ENCODE data around the gene NANOS2. TPM values are rescaled to one million over a fixed set of nuclear protein-coding genes. Genes with fewer than 3 reads are reported as not detected.

The NANOS2 gene
- total RNA-seq, 1 experiment from 2014 or later, result not detected

DNA sequence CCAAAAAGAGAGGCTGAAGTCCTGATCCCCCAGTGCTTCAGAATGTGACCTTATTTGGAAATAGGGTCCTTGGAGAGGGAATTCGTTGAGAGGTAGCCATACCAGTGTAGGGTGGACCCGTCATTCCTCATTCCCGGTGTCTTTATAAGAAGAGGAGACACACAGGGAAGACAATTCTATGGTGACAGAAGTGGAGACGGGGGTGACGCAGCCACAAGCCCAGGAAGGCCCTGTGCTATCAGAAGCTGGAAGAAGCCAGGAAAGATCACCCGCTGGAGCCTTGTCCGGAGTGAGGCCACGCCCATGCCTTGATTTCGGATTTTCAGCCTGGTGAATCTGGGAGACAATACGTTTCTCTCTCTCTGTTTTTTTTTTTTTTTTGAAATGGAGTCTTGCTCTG, 9.6 kb downstream of the NANOS2 start:
- Histone ChIP-seq H4K20me1 (ENCODE audit: insufficient read depth) (no peaks in the 10 kb centered on the region), H3K27ac (no peak overlapping the region), H3K4me1 (replicated peaks; ENCODE audit: insufficient read depth) (peaks cover 32% of the 10 kb centered on the region), H3K36me3 (ENCODE audit: low read depth) (peaks cover 7% of the 10 kb centered on the region; the same call in 1 of the 2 replicates), H3K4me3 (no peak overlapping the region), H2AFZ (no peak overlapping the region), H3K9me2 (ENCODE audit: insufficient read depth) (no peaks in the 10 kb centered on the region), H3K4me2 (no peak overlapping the region), H3K79me2 (ENCODE audit: low read depth) (peaks cover 15% of the 10 kb centered on the region), H3K9me3 (ENCODE audit: insufficient read depth, low read depth) (no peaks in the 10 kb centered on the region), H3F3A (ENCODE audit: insufficient read depth, low read depth) (peaks cover 35% of the 10 kb centered on the region), H3K27me3 (ENCODE audit: insufficient read depth, low read depth) (no peaks in the 10 kb centered on the region)
- ChIA-PET POLR2A (ENCODE audit: unreplicated experiment) (no interaction called here), CTCF (no interaction called here)
- no TSS peak for BruUV-seq (replicated peaks)
- TF ChIP-seq EZH2 (IDR thresholded peaks at IDR 0.05; ENCODE audit: low read depth), result no peak
- TF ChIP-seq, protein P1, sequence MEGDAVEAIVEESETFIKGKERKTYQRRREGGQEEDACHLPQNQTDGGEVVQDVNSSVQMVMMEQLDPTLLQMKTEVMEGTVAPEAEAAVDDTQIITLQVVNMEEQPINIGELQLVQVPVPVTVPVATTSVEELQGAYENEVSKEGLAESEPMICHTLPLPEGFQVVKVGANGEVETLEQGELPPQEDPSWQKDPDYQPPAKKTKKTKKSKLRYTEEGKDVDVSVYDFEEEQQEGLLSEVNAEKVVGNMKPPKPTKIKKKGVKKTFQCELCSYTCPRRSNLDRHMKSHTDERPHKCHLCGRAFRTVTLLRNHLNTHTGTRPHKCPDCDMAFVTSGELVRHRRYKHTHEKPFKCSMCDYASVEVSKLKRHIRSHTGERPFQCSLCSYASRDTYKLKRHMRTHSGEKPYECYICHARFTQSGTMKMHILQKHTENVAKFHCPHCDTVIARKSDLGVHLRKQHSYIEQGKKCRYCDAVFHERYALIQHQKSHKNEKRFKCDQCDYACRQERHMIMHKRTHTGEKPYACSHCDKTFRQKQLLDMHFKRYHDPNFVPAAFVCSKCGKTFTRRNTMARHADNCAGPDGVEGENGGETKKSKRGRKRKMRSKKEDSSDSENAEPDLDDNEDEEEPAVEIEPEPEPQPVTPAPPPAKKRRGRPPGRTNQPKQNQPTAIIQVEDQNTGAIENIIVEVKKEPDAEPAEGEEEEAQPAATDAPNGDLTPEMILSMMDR (conservative IDR thresholded peaks at IDR 0.05), result no peak
- no peak for DNase-seq
- intact Hi-C loops (cut with micrococcal nuclease; ENCODE audit: unreplicated experiment), result no loop called here

DNA sequence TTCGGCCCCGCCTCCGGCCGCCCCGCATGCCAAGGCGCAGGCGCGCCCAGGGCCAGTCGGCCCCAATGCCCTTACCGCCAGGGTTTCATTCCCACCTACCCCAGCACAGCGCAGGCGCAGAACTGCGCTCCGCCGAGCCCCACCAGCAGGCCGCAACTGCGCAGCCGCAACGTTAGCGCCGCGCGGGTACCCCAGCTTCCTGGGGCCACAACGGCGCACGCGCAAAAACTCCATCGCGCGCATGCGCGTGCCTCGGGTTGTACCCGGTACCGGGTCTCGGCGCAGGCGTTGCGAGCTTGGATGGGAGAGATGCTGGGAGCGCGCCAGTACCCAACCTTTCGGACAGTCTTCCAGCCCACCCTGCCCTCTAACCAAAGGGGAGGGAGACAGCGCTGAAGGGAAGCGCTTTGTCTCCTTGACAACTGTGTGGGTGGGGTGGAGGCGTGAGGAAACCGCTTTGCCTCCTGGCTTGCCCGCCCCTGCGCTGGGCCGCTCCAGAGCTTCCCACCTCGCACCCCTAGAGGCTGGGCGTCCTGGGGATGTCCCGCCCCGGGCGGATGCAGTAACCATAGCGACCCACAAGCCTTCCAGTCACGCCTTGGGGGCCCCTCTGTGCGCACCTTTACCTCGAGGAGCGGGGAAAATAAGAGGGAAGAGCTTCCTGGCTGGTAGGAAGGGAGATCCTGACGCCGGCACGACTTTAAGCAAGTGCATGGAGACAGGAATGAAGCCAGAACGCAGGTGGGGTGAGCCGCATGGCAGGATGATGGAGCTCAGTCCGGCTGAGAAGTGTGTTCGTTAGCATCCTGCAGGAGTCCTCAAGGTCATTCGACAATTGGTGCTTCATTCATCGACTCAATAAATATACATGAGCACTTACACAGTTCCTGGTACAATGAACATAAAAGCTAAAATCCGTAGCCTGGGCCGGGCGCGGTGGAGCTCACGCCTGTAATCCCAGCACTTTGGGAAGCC, 11.6 kb downstream of the NANOS2 start:
- Histone ChIP-seq H3K27ac (peak overlapping the region; percentile 7), H3K9me2 (ENCODE audit: insufficient read depth) (no peaks in the 10 kb centered on the region), H3K79me2 (ENCODE audit: low read depth) (peaks cover 17% of the 10 kb centered on the region), H2AFZ (peak overlapping the region; percentile 86), H3K4me2 (peak overlapping the region; percentile 99), H3K4me3 (peak overlapping the region; percentile 95), H3K27me3 (ENCODE audit: insufficient read depth, low read depth) (no peaks in the 10 kb centered on the region), H3K36me3 (ENCODE audit: low read depth) (peaks cover 16% of the 10 kb centered on the region; the same call in 1 of the 2 replicates), H4K20me1 (ENCODE audit: insufficient read depth) (no peaks in the 10 kb centered on the region), H3K4me1 (replicated peaks; ENCODE audit: insufficient read depth) (peaks cover 32% of the 10 kb centered on the region), H3K9me3 (ENCODE audit: insufficient read depth, low read depth) (no peaks in the 10 kb centered on the region), H3F3A (ENCODE audit: insufficient read depth, low read depth) (peaks cover 41% of the 10 kb centered on the region)
- ChIA-PET CTCF (interaction anchor here (0.5 to 1.3 kb wide), 6 partner anchors 31 to 225 kb away, joined by 3 to 7 read pairs (median 4); partner anchors contain the start of gene DMPK), POLR2A (ENCODE audit: unreplicated experiment) (interaction anchor here (0.5 to 1.1 kb wide), 10 partner anchors 15 to 549 kb away, joined by 3 to 15 read pairs (median 6); partner anchors contain the start of genes CCDC61 and RTN2)
- intact Hi-C loops (cut with micrococcal nuclease; ENCODE audit: unreplicated experiment), result no loop called here
- TF ChIP-seq, protein P1 (conservative IDR thresholded peaks at IDR 0.05), result no peak
- no peak for TF ChIP-seq EZH2 (IDR thresholded peaks at IDR 0.05; ENCODE audit: low read depth)
- BruUV-seq (replicated peaks), result TSS peak; percentile 99
- DNase-seq, result peak; percentile 94 to 99

DNA sequence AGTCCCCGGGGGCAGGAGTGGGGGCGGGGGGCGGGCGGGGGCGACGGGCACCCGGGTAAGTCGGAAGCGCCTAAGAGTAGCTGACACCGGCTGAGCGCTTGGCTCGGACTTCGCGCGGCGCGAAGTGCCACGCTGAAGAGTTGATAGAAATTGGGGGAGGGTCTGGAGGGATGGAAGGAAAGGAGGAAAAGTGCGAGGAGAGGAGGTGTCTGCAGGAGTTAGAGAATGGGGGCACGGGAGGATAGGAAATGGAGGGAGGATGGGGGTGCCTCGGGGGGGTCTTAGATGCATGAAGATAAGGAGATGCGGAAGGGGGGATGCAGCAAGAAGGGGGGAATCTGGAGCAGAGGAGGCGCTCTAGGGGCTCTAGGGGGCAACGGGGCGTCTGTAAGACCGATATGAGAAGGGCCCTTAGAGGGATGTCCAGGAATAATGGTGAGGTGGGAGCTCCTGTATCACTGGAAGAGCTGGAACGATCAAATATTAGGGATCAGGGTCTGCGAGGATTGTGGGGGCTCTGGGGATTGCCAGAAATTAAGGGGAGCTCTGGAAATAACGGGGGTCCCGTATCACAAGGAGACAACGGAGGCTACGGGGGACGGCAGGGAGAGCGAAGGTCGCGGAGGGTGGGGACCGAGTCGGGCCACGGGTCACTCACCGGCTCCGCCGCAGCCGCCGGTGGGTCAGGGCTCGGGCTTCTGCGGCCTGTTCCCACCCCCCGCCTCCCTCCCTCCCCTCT, 12.5 kb downstream of the NANOS2 start, which contains the start of gene MYPOP:
TSS of gene MYPOP (minus strand) at position 702 of the 739 bp plus-strand sequence. CDS start 840 bp downstream, outside the sequence.
- H3K27me3 ChIP-seq (ENCODE audit: insufficient read depth, low read depth), result no peaks in the 10 kb centered on the region
- H3K36me3 ChIP-seq (ENCODE audit: low read depth), result peaks cover 16% of the 10 kb centered on the region; the same call in 1 of the 2 replicates
- TF ChIP-seq EZH2 (IDR thresholded peaks at IDR 0.05; ENCODE audit: low read depth), result no peak
- TF ChIP-seq, protein P1 (conservative IDR thresholded peaks at IDR 0.05), result no peak
- no peak for DNase-seq
- H4K20me1 ChIP-seq (ENCODE audit: insufficient read depth), result no peaks in the 10 kb centered on the region
- H3K79me2 ChIP-seq (ENCODE audit: low read depth), result peaks cover 17% of the 10 kb centered on the region
- intact Hi-C loops (cut with micrococcal nuclease; ENCODE audit: unreplicated experiment), result no loop called here
- BruUV-seq (replicated peaks), result no TSS peak
- H3F3A ChIP-seq (ENCODE audit: insufficient read depth, low read depth), result peaks cover 41% of the 10 kb centered on the region
- H2AFZ ChIP-seq, result peak within 1 kb of the TSS; percentile 97
- peak within 1 kb of the TSS; percentile 99 for H3K4me2 ChIP-seq
- H3K9me2 ChIP-seq (ENCODE audit: insufficient read depth), result no peaks in the 10 kb centered on the region
- POLR2A ChIA-PET (ENCODE audit: unreplicated experiment), result interaction anchor here (0.5 to 1.1 kb wide), 8 partner anchors 39 to 405 kb away, joined by 3 to 14 read pairs (median 4); partner anchors contain the start of genes CCDC61 and RTN2
- peak within 1 kb of the TSS; percentile 95 for H3K4me3 ChIP-seq
- CTCF ChIA-PET, result interaction anchor here (0.6 to 1.3 kb wide), 5 partner anchors 85 to 224 kb away, joined by 3 to 15 read pairs (median 4); partner anchors contain the start of gene DMPK
- peaks cover 32% of the 10 kb centered on the region for H3K4me1 ChIP-seq (replicated peaks; ENCODE audit: insufficient read depth)
- peak within 1 kb of the TSS; percentile 7 for H3K27ac ChIP-seq
- H3K9me3 ChIP-seq (ENCODE audit: insufficient read depth, low read depth), result no peaks in the 10 kb centered on the region

Measured in PC-9 (cell line).